Stimulated activated CD8-positive, alpha-beta memory T cell treated with anti-CD3 and anti-CD28 coated beads, Interleukin-7, amount 100 ng/mL, for 24 hours (primary cell): ENCODE results near the gene TCFL5.

Source experiments
- DNase-seq: peaks from one replicate; pipeline ENCODE4 v3.0.0-alpha.2; 2020; ENCODE audit warnings: low read depth

The TCFL5 gene

DNA sequence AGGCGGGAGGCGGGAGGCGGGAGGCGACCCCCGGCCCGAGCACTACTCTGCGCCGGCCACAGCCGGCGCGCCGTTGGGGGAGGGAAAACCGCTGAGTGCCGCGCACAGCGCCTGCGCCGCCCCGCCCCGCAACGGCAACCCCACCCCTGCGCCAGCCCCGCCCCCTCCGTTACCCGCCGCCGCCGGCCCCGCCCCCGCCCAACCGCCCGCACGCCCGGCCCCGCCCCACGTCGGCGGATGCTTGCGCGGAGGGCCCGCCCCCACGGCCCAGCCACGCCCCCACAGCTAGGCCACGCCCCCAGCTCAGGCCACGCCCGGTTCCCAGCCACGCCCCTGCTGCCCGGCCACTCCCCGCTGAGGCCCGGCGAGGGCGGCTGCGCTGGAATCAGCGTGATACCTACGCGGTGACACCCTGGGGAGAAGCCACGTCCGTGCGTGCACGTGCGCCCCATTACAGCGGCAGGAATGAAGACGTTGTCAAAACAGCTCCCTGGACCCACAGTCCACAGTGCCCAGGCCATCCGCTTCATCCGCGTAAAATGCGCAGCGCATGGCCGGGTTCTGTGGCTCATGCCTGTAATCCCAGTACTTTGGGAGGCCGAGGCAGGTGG, at the start of gene TCFL5:
Gene TCFL5 (minus strand): TSS at position 97 of the 611 bp plus-strand sequence. CDS start 152 bp downstream, outside the sequence.
- DNase-seq: peak; percentile 87

DNA sequence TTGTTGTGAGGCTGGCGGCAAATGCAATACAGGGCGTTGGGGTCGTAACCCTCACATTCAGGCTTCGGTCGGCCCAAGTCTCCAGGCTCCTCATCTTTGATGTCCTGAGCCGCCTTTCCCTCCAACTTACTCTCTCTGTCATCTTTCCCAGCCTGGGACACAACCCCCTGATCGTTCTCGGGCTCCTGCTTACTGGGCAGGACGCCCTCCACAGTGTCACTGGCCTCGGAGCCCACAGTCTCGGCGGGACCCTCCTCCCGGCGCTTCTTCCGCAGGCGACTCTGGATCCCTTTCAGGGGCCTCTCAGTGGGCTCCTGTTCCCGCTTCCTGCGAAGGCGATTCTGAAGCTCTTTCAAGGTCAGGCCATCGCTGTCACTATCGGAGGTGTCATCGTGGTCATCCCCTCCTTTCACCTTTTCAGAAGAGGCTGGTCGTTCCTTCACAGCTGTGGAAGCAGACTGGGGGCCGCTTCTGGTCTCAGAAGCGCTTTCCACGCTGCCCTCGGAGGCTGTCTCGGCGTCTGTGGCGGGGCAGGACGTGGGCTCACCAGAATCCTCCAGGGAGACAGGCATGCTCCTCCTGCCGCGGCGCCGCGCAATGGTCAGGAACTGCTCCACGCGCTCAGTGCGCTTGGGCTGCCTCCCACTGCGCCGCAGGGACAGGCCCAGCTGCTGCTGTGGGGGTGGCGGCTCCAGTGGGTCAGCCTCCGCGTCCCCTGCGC, 49.3 kb upstream of the TCFL5 start:
- no peak for DNase-seq

DNA sequence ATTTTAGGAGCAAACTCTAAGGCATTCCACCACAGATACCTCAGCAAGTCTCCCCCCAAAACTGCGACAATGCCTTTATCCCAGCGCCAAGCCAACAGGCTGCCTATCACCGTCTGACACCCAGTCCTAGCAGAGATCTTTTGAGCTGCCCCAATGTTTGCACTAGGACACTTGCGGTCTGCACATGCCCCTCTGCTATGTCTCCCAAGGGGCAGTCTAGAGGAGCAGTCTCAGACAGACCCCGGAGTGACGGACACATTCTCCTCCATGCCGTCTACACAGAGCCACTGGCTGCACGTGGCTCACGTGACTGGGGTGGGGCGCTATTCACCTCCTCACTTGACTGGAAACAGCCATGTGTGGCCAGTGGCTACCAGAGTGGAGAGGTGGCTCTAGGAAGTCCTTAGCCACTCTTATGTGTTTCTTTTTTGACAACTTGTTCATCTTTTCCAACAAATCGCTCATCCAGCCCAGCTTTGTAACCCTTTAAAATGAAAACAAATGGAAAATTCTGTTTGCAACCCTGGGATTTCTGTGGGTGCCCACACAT, 48.7 kb upstream of the TCFL5 start:
- DNase-seq: no peak

DNA sequence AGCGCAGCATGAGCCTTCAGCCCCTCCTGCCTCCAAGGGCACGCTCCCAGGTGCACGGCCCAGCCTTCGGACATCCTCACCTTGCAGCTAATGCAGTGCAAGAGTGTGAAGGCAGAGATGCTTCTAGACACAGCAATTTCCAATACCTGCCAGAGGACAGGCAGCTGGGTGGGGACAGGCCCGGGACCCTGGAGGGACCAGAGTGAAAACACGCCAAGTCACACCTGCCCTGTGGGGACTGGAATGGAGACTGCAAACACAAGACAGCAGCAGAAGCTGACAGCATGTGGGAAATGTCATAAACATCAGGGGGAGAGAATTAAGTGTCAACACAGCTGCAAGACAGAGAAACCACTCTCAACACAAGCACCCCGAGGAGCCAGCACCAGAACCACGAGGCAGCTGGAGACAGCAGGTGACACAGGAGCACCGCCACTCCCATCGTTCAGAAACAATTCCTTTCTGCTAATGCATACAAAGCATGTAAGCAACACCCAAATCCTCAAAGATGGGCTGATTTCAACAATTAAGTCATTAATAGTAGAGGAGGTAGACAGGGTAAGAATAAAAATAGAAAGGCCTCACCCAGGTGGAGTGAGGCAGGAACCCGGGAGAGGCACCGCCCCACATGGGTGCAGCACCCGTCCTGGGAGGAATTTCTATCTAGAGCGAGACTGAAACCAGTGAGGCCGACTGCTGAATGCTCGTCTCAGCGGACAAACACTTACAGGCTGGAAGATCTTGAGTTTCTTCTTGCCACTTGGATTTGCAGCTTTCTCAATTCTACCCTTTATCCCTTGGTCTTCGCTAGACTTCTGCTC, 47.6 kb upstream of the TCFL5 start:
- no peak for DNase-seq

DNA sequence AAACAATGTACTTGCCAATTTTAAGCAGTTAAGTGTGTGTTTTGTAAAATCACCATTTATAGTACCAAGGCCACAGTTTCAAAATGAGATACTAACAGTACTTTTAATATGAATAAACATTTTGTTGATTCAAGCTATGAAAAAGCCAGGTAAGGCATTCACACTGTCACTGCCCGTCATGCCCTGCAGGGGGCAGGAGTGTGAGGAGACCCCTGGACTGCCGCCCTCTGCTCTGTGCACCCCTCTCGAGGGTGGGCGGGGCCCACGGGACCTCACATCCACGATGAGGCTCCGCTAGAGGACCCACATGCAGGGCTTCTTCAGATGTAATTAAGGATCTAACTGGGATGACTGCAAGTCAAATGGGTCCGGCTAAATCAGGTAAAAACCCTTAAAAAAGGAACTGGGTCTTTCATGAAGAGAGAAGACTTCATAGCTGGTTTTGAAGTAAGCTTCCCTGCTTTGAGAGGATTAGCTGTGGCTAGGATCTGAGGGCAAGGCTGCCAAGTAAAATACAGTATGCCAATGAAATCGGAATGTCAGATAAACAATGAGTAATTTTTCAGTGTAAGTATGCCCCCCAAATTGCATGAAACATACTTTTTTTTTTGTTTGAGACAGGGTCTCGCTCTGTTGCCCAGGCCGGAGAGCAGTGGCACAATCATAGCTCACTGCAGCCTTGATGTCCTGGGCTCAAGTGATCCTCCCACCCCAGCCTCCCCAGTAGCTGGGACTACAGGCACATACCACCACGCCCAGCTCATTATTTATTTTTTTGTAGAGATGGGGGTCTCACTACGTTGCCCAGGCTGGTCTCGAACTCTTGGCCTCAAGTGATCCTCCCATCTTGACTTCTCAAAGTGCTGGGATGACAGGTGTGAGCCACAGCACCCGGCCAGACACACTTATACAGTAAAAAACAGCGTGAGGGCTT, 46.0 kb upstream of the TCFL5 start:
- no peak for DNase-seq

DNA sequence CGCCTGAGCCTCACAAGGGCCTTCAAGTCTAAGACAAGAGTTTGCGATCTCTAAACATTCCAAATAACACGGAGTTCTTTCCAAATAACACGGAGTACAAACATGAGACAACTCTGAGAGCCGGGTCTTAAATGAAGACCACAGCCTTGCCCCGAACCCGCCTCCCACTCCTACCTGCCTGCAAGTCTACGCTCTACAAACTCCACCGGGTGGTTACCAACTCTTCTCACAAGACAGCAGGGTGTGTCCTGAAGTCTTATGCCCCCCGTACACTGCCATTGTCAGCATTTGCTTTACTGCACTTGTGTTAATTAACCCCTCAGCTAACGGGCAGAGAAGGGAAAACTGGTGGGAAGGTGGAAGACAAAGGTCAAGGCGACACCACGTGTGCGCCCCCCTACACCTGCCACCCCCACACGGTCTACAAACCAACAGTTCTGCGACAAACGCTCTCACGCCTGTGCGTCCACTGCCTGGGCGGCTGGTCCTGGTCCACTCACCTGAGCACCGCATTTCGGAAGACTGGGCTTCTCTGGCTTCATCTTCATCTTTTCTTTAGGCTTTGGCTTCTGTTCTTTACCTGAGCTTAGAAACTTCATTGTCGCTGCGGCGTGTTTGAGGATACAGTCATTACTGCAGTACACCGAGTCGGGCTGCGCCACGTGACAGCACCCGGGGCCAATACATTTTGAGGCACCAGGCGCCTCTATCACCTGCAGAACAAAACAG, 45.2 kb upstream of the TCFL5 start:
- no peak for DNase-seq

DNA sequence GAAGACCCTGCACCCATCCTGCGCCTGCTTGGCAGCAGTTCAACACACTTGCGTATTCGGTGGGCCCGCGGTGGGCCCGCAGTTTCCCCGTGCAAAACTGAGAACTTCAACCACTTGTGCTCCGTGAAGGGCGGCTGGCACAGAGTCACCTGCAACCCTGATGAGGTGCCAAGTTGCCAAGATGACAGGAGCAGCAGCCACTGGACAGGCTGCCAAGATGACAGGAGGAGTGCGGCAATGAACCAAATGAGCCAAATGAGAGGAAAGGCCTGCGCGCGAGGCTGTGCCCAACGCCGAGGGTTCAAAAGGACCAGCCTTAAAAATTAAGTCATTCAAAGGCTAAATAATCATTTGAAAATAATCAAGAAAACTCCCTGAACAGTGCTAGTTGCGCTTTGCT, 44.6 kb upstream of the TCFL5 start:
- DNase-seq: no peak

DNA sequence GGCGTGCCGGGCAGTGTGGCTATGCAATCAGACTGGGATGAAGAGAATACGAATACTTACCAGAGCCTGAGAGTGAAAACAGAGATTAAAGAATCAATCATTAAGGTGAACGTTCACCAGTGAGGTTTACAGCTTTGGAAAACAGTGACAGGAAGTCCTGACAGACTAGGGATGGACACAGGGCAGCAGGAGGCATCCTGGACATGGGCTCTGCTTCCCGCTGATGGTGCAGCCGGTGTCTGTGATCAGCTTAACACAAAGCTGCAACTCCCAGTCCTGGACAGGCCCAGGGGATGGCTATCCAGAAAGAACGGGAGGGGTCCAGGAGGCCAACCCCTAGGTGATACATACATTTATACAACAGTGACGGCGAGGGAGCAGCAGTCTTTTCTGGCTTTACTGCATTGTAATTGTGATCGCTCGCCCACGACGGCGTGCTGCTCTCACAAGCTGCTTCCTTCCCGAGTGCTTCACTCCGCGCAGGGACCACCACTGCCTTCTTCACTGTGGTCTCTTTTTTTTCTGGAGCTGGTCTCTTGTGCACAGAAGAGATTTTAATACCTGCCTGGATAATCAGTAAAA, 44.0 kb upstream of the TCFL5 start:
- DNase-seq: no peak

DNA sequence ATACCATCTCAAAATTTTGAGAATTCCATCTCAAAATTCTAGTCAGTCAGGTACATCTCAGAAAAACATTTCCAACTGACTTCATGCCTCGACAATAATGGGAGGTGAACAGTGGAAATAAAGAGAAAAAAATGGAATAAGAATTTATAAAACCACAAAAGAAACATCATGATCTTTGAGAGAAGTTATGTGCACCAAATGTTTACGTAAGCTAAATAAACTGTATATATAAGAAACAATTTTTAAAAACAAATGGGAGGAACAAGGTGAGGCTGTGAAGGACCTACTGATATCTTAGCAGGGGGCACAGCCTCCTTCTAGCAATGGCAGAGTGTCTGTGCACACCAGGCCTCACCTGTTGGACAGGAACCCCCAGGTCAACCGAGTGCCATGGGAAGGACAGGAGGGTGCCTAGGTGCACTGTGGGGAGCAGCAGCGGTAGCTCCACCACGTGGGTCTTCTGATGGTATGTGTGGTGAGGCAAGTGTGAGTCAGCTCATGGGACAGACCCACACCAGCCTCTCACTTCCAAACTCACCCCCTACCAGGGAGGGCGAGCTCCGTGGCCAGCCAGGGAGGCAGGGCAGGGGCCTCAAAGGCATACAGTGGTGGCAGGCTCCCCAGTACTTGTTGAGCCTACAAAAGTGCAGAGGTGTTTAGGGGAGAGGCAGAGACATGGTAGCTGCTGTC, 41.4 kb upstream of the TCFL5 start:
- no peak for DNase-seq

DNA sequence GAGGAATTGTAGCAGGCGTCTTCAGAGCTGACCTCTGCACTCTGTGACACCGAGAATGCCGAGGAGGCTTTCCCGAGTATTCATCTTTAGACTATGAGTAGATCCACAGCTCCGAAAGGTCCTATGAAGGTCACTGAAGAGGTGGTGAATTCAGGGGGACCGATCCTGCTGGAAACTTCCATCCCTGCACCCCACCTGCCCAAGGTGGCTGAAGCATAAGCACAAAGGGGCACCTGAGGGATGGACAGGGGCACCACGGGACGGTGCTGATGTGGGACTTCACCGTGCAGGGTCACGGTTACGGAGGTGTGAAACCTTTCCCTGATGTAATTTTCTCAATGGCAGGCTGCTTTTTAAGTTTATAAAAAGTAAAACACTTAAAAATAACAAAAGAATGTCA, 40.3 kb upstream of the TCFL5 start:
- DNase-seq: no peak

DNA sequence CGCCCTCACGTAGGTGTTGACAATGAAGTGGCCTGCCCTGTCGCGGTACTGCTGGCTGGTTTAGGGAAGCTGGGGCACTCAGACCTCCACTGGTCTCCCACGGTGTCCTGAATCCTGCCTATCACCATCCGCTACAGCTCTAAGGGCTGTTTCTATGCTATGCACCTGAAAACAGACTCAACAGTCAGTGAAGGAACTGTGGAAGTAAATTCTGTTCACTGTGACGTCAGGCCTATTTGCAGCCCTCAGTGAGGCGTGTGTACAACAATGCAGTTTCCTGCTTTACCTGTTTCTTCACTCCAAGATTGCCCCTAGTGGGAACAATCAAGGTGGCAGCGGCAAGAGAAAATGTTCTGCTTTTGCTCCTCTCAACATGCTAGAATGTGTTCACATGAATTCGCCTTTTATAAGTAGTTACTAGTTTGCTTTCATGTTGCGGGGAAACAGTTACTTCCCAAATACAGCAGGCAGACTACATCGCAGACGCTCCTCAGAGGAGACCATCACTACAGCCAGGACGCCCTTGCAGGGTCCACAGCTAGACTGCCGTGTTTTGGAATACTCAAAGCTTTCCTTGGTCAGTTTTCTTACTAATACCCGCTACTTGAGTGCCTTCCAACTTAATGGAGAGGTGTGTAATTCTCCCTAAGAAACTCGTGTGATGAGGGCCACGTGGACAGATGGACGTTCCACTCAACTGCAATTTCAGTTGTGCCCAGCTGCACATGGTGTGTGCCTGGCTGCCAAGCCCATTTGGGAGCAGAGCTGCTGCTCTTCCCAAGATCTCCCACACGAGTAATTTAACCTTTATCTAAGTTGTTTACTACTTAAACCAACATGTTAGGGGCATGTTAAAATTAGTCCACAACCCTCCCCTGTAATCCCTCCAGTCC, 39.3 kb upstream of the TCFL5 start:
- no peak for DNase-seq

DNA sequence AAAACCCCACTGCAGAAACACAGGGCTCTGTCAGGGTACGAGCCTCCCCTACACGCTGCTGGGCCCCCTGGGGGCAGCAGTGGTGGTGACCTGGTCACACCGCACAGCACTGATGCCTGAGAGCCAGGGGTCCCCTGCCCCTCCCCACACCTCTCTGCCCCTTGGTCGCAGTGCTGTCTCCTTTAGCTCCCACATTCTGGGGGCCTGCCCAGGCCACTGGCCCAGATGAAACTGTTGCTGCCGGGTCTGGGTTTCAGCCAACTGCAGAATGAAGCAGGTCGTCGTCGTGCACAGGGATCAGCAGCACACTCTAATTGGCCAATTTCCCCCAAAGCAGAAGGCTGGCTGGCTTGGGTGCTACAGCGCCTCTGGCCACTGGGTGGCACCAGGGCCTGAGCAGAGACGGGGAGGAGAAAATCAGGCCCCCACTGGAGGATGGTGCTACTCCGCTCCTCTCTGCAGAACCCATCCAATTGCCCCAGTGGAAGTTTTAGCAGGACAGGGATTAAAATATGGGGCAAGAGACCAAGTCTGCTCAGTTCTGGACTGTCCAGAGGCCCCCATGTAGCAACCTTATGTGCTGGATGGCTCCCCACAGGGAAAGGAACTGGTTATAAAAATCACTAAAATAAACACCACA, 38.5 kb upstream of the TCFL5 start:
- DNase-seq: peak; percentile 47

DNA sequence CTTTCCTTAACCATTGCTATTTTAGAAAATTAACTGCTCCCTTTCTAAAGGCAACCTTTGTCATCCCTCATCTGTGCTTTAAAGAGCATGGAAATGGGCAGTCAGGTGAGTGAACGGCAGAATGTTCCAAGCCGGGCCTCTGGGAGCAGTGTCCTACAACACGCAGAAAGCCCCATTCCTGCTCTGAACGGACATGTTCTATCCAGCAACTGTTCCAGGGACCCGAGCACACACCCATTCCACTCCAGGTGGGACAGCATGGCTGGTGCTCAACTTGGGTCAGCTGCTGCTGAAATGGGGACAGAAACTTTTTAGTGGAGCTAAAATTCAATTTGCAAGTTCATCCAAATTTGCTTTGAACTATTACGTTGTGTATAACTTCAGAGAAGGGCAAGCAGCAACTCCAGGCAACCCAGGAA, 38.0 kb upstream of the TCFL5 start:
- DNase-seq: no peak

DNA sequence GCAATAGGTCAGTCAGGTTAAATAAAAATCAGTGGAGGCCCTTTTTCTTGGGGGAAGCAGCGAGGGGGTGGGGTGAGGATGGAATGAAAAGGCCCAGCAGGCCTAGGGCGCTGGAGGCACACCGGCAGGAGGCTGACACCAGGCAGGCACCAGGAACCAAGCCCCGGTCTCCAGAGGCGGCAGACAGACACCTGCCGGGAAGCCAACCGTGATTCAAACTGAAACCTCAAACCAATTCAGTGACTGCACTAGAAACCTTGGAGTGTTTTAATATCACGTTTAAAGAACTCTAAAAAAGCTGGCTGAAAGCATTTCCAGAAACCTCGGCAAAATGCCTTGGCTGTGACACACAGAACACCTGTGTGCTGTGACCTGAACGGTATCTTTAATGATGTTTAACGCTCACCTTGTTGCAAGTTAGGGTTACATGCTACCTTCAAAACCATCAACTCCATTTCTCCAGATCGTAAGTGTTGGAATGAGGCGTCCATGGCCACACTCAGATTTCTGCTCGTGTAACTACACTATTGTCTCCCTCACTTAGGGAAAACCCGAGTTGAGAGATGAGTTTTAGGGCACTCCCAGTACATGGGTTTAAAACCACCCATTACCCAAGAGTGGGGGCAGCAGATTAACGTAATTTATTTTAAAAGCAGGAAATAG, 37.5 kb upstream of the TCFL5 start:
- no peak for DNase-seq

DNA sequence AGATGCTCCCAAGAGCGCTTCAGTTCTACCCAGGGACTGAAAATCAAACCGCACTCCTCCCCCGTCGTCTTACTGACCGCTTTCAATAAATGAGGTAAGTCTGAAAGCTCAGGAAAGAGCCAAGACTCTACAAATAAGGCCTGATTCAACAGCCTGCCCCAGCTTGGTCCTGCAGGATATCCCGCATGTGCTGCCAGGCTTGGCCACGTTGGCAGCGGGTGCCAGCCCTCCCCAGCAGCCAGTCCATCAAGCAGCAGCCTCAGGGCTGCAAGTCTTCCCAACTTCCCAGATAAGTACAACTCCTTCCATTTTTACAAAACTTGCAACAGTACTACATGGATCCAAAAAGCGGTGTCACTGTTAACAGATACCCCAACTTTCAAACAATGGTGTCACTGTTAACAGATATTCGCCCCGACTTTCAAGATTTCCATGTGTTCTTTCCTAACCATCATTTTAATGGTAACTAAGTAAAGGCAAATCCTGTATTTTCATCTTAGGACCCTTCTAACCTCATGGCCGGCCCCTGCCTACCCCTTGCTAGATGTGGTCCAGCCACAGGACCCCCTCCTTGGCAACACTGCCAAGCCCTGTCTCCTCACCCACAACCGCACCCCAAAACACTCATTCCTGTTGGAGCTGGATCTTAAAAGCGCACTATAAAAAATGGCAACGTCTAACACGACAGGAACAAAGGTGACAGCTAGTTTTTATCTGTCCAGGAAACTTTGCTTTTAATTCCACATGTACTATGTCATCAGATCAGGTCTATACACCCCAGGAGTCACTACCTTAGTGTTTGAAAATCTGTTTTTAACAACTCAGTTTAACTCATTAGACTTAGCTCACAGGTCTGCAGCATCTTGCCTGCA, 36.7 kb upstream of the TCFL5 start:
- DNase-seq: no peak

DNA sequence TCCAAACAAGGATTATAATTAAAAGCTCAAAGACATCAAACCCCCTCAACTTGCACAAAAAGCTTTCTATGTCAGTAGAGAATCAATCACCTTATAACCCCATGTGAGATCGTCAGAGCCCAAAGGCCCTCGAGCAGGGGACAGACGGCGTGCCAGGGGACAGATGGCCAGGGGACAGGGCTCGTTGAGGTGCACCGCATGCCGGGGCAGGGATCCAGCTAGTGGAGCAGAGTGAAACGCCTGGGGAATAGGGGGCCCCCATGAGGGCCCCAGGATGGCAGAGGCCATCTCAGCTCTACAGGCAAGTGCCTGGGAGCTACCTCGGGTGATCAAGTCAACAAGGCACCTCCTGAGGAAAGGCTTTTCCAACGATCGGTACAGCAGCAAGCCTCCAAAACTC, 36.0 kb upstream of the TCFL5 start:
- DNase-seq: no peak

DNA sequence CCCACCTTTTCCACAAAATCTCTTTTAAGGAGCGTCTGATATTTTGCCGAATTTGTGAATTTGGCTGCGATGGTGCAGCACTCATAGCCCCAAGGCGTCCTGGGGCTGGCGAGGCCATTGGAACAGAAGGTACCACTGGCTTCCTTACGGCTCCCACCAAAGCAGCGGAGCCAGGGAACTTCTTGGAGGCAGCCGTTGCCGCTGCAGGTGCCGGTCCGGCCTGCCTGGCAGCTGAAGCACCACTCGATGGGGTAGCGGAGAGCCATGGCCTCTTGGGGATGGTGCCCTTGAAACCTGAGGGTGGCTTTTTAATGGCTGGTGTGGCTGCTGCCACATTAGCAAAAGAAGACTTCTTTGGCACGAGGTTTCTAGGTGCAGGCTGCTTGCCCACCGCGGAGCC, 34.9 kb upstream of the TCFL5 start:
- DNase-seq: no peak
